ENCODE data around the gene MINDY3. TPM values are rescaled to one million over a fixed set of nuclear protein-coding genes. Genes with fewer than 3 reads are reported as not detected.

MINDY3 gene
- total RNA-seq: 10 to 100 TPM; 14.6 to 23.5 (median 21.3) TPM

DNA sequence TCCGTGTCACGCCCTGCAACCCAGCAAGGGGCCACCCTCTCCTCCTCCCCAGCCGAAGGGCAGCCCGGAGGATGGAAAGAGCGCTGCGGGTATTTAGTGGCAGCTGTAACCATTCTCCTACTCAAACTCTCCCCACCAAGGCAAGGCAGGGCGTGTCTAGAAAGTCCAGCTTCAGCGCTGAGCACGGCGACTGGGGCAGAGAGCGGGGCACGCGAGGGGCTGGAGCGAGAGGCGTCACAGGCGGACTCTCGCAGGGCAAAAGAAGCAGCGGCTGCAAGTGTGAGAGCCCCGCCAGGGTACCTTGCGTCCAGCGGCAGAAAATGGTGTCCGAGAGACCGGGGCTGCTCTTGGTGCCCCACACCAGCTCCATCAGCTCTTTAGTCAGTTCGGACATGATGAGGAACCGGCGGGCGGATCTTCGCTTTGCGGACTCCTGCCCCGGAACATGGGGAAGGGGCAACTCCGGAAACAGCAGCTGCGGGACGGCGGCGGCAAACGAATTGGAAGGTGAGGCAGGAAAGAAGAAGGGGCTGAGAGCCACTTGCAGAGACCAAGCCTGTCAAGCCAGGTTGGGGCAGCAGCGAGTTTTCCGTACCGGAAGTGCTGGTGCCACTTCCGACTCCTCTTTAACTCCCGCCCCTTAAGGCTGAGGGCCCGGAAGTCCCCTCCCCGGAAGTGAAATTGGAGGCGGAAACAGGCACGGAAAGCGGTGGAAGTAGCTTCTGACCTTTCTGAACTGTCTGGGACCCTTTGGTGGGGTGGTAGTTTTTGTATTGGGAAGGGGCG lies at the start of gene MINDY3:
TSS of gene MINDY3 (minus strand) at position 602 of the 786 bp plus-strand sequence. CDS start at position 394, 208 bp downstream.
- peak within 1 kb of the TSS; percentile 87 for H3K4me3 ChIP-seq (ENCODE audit: low read depth, poor library complexity, severe bottlenecking)
- peak; percentile 83 to 94 for DNase-seq (ENCODE audit: low spot score in 2 of 2)
- WGBS, 2 donors: 0% methylated on average over 41 to 47 of the region's 47 CpGs
- TF ChIP-seq, protein P1, sequence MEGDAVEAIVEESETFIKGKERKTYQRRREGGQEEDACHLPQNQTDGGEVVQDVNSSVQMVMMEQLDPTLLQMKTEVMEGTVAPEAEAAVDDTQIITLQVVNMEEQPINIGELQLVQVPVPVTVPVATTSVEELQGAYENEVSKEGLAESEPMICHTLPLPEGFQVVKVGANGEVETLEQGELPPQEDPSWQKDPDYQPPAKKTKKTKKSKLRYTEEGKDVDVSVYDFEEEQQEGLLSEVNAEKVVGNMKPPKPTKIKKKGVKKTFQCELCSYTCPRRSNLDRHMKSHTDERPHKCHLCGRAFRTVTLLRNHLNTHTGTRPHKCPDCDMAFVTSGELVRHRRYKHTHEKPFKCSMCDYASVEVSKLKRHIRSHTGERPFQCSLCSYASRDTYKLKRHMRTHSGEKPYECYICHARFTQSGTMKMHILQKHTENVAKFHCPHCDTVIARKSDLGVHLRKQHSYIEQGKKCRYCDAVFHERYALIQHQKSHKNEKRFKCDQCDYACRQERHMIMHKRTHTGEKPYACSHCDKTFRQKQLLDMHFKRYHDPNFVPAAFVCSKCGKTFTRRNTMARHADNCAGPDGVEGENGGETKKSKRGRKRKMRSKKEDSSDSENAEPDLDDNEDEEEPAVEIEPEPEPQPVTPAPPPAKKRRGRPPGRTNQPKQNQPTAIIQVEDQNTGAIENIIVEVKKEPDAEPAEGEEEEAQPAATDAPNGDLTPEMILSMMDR (IDR thresholded peaks at IDR 0.05): no peak
- TF ChIP-seq POLR2A (IDR thresholded peaks at IDR 0.05): no peak
- intact Hi-C loops (cut with DNase I; ENCODE audit: low total_unique reads): no loop called here

DNA sequence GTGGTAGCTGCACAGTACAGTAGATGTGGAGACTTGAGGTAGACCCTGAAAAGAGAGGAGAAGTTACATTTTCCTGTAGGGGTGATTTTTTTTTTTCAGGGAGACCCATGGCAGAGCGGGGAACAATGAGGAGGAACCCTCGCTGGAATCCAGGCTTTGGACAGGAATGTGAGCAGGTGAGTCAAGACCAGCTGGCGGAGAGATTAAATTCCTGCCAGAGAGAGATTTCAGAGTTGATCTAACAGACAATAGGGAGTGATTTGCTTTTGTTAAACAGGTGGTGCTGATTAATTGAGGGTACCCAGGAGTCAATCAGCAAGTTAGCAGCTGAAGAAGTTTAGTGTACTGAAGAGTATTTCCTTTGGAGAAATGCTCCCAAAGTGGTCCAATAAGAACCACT lies 41.6 kb upstream of the MINDY3 start:
- WGBS, 2 donors: 50 to 61% methylated on average over 3 of the region's 3 CpGs
- TF ChIP-seq, protein P1 (IDR thresholded peaks at IDR 0.05): no peak
- no peak for TF ChIP-seq POLR2A (IDR thresholded peaks at IDR 0.05)
- H3K4me3 ChIP-seq (ENCODE audit: low read depth, poor library complexity, severe bottlenecking): no peak overlapping the region
- no peak for DNase-seq (ENCODE audit: low spot score in 2 of 2)
- intact Hi-C loops (cut with DNase I; ENCODE audit: low total_unique reads): no loop called here

DNA sequence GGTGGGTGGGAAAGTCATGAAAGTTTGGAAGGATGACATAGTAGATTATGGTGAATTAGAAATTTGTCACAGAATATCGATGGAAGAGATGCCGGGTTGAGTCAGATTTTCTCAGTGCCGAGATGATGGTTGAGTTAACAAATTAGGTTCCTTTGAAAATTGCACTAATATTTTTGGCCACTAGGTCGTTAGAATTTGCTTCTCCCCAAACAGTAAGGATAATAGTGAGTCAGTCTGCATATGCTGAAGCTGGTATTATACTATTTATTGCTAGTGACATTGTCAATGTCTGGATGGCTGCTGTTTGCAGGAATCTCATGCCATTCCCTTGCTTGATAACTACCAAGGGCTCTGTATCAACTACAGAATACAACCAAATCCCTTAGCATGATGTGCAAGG lies 37.7 kb upstream of the MINDY3 start:
- intact Hi-C loops (cut with DNase I; ENCODE audit: low total_unique reads): no loop called here
- WGBS, 2 donors: 52 to 57% methylated on average over 4 of the region's 4 CpGs
- DNase-seq (ENCODE audit: low spot score in 2 of 2): no peak
- H3K4me3 ChIP-seq (ENCODE audit: low read depth, poor library complexity, severe bottlenecking): no peak overlapping the region
- TF ChIP-seq, protein P1 (IDR thresholded peaks at IDR 0.05): no peak
- no peak for TF ChIP-seq POLR2A (IDR thresholded peaks at IDR 0.05)

DNA sequence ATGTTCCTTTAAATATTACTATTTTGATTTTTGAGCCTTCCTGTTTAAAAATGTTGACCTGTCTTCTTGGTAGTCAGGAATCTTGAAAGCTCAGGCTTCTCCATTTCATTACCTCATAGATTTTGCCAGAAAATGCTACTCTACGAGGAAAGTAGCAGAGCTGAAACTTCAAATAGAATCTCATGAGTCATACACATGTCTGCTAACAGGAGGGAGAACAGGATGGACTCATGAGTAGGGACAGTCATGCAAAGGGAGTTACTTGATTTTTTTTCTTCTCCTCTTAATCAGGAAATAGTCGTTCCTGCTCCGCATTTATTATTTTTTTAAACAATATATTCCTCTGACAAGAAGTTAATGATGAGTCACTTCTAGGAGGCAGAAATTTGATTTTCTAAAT lies 37.0 kb upstream of the MINDY3 start:
- no peak overlapping the region for H3K4me3 ChIP-seq (ENCODE audit: low read depth, poor library complexity, severe bottlenecking)
- 49 to 51% methylated on average over 3 of the region's 3 CpGs for WGBS, 2 donors
- no peak for TF ChIP-seq POLR2A (IDR thresholded peaks at IDR 0.05)
- TF ChIP-seq, protein P1 (IDR thresholded peaks at IDR 0.05): no peak
- no peak for DNase-seq (ENCODE audit: low spot score in 2 of 2)
- intact Hi-C loops (cut with DNase I; ENCODE audit: low total_unique reads): no loop called here

DNA sequence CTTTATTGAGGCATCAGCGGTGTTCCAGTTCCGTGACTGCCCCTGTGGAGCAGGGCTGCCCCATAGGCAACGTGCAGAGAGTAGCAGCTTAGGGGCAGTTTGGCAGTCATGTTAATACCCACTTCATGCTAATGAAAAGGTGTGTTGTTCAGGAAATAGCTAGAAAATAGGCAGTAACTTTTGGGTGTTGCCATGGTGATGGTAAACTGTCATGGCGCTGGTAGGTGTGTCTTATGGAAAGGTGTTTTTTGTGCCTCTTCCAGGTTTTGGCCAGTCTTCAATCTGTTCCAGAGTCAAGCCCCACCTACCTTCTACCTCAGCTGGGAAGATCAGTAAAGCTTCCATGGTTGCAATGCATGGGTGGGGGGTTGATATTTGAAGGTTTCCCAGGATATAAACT lies 36.3 kb upstream of the MINDY3 start:
- intact Hi-C loops (cut with DNase I; ENCODE audit: low total_unique reads): no loop called here
- TF ChIP-seq POLR2A (IDR thresholded peaks at IDR 0.05): no peak
- TF ChIP-seq, protein P1 (IDR thresholded peaks at IDR 0.05): no peak
- DNase-seq (ENCODE audit: low spot score in 2 of 2): no peak
- WGBS, 2 donors: 84 to 87% methylated on average over 4 of the region's 4 CpGs
- H3K4me3 ChIP-seq (ENCODE audit: low read depth, poor library complexity, severe bottlenecking): no peak overlapping the region
